Measurements from ENCODE around the gene CCT5.
"Not testable (repeated sequence)": the region's sequence is repeated elsewhere in the genome, so short reads cannot be mapped to it uniquely, and the experiment has no call there.

Gene CCT5

DNA sequence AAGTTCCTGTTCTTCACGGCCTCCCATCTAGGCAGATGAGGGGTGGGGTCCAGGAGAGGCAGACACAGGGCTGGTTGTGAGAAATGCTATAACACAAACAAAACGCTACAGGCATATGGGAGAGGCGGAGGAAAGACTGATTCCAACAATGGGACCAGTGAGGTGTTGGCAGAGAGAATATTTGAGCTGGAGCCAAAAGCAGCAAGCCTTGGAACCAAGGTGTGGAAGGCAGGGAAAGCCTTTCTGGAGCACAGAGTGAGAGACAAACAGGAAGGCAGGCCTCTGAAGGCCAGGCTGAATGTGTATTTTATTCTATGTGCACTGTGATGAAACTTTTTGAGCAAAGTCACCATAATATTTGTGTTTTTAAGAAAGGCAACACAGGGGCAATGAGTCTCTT is 3.3 kb upstream of the CCT5 start:
- DNase-seq (no peak), ATAC-seq (no peak)

DNA sequence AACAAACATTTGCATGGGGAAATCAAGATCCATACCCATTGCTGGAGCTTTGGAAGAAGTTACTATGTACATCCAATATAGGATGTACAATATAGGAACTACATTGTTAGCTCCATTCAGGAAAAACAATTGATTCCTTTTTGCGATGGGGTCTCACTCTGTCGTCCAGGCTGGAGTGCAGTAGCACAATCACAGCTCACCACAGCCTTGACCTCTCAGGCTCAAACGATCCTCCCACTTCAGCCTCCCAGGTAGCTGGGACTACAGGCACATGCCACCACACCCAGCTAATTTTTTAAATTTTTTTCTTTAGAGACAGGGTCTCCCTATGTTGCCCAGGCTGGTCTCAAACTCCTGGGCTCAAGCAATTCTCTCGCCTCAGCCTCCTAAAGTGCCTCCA is 2.9 kb upstream of the CCT5 start:
- not testable (repeated sequence) for ATAC-seq, DNase-seq

GRCh38 chr5:10248378-10249260 is 1.5 kb upstream of the CCT5 start:
- ATAC-seq (no peak), DNase-seq (no peak)

DNA sequence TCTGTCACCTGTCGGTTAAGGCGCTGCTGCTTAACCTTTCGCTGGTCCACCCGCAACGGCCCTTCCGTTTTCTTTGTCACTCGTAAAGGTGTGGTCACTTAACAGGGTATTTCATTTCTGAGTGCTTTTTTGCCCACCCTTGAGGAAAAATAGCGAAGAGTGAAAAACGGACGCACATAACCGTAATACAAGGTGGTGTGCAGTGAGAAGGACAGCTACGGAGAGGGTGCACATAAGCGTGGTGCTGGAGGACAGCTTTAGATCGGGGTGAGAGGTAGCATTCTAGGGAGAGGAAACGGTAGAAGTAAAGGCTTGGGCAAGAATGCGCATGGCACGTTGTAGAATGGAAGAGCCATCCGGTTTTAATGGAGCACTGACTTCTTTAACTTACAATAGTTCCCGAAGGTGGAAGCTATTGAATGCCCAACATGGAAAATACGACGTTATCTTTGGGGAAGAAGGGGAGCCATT is 761 bp downstream of the CCT5 start:
- DNase-seq: no peak
- no peak for ATAC-seq

- DNase-seq (no peak), ATAC-seq (no peak)
Measured at GRCh38 chr5:10251405-10251804, 1.3 kb downstream of the CCT5 start.

DNA sequence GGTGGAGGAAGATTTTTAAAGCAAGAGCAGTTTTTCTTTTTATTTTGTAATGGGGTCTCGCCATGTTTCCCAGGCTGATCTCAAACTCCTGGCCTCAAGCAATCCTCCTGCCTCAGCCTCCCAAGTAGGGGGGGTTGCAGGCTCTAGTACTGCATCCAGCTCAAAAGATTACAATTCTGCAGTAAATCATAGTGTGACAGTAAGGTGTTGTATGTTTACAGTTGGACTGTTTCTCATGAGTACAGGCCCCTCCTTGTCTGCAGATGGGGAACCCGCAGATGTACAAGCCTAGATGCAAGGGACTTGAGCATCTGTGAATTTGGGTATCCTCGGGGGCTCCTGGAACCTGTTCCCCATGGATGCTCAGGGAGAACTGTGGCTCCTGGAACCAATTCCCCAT is 3.3 kb downstream of the CCT5 start:
- ATAC-seq (no peak), DNase-seq (no peak)

DNA sequence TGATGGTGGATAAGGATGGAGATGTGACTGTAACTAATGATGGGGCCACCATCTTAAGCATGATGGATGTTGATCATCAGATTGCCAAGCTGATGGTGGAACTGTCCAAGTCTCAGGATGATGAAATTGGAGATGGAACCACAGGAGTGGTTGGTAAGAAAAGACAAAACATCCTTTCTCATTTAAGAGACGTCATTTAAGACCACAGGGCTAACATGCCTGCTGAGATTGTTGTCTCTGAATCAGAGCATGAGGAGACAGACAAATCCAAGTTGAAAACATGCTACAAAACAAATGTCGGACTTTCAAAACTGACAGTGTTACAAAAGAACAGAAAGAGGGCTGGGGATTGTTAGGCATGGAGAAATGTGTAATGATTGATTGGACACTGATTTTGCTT is 4.6 kb downstream of the CCT5 start:
- ATAC-seq: no peak
- no peak for DNase-seq

DNA sequence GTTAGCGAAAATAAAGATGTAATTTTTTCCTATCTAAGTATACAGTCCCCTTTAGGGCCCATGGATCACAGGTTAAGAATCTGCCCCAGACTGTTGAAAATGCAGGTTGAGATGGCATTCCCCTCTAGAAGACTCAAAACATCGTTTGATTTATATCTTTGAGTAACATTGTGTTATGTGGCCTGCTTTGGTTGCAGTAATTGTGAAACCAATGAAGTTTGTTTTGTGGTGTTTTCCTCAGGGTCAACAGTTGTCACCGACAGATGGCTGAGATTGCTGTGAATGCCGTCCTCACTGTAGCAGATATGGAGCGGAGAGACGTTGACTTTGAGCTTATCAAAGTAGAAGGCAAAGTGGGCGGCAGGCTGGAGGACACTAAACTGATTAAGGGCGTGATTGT is 7.8 kb downstream of the CCT5 start:
- DNase-seq (no peak), ATAC-seq (peak; percentile 38)

- ATAC-seq: no peak
- no peak for DNase-seq
Measured at GRCh38 chr5:10259899-10260298, 9.8 kb downstream of the CCT5 start.

DNA sequence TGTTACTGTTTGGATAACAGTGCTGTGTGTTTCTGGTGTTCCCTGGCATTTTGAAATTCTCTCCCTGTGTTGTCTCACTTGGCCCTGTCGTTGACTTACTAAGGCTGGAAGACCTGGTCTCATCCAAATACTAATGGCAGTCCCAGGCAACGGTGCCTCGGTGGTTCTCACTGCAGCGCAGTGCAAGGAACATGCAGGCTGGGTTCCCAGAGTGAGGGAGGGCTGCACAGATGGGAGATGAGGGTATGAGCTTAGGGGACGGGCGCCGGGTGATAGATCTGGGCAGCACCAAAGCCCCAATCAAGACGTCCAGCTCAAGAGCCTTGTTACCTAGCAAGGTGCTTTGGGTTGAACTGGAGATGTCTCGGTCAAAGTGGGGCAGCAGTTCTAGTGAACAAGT is 11.0 kb downstream of the CCT5 start:
- no peak for ATAC-seq
- DNase-seq: no peak

GRCh38 chr5:10262121-10262774 is 12.2 kb downstream of the CCT5 start:
- no peak for ATAC-seq
- no peak for DNase-seq

DNA sequence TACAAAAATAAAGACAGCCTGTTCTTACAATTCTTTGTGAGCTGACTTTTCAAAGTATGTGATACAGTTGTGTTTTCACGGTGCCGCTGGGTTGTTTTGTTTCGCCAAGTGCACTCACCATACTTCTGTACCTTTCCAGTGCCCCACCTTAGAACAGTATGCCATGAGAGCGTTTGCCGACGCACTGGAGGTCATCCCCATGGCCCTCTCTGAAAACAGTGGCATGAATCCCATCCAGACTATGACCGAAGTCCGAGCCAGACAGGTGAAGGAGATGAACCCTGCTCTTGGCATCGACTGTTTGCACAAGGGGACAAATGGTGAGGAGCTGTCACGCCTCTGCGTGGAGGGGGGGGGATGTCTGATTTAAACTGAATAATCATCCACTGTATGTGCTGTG is 12.9 kb downstream of the CCT5 start:
- ATAC-seq: no peak

DNA sequence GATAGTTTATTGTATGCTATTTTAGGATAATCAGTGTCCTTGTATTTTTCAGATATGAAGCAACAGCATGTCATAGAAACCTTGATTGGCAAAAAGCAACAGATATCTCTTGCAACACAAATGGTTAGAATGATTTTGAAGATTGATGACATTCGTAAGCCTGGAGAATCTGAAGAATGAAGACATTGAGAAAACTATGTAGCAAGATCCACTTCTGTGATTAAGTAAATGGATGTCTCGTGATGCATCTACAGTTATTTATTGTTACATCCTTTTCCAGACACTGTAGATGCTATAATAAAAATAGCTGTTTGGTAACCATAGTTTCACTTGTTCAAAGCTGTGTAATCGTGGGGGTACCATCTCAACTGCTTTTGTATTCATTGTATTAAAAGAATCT is 14.5 kb downstream of the CCT5 start:
- ATAC-seq: no peak
- no peak for DNase-seq

More for the DNA sequence above, 12.9 kb downstream of the CCT5 start:
- no peak for DNase-seq

DNA sequence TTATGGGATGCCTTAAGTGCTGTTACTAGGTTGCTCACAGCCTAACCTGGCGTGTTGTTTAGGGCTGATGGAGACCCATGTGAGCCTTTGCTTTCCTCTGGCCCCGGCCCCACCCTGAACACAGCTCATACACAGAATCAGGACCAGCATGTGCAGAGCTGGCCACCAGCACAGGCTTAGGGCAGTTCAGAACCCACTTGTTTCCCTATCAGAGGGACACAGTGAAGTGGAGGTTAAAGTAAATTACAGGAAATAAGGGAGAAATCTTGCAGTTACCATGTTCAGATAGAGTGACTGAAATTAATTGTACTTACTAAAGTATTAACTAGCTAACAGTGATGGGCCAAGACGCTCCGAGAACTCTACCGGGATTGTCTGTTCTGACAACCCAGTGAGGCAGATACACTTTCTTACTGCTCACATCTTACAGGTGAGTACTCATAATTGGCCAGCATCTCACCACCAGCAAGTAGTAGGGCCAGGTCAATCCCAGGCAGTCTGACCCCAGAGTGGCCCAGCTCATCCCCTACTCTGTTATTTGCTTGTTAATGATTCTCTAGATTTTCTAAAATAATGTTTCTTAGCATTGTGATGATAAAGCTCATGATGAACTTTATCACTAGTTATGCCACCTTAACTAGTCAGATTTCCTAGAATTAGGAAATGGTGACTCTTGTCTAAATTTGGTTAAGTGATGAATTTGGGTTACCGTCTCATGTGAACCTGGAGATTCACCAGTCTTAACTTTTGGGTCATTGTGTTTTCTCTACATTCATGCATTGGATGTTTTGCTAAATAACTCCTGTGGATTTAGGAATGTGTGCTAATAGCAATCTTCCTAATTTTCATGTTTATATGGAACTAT is 15.4 kb downstream of the CCT5 start:
- no peak for ATAC-seq
- peak; percentile 13 for DNase-seq

- no peak for DNase-seq
- ATAC-seq: no peak
Measured at GRCh38 chr5:10266137-10266536, 16.1 kb downstream of the CCT5 start.

DNA sequence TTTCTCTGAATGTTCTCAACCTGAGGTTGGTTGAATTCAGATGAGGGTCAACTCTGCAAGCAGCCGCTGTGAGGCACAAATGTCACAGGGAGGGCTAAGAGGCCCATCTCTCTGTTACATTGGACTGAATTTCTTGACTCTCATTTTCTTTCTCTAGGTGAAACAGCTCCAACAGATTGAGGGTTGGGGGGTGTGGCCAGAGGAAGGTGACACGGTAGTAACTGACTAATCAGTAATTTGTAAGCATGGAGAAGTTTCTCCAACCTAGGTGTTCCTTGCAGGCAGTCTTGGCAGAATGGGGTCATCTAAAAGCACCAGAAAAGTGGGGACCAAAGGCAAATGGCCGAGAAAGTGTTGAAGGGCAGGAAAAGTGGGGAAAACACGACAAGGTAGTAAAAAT is 16.8 kb downstream of the CCT5 start:
- ATAC-seq (no peak), DNase-seq (no peak)

DNA sequence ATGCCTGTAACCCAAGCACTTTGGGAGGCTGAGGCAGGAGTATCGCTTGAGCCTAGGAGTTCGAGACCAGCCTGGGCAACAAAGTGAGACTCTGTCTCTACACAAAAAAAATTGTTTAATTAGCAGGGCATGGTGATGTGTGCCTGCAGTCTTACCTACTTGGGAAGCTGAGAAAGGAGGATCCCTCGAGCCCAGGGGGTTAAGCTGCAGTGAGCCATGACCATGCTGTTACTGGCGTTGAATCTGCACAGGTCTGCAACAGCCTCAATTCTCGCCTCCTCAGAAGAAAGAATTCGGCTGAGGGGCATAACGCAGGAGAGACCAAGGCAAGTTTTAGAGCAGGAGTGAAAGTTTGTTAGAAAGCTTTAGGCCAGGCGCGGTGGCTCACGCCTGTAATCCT is 18.0 kb downstream of the CCT5 start:
- DNase-seq (no peak), ATAC-seq (no peak)

DNA sequence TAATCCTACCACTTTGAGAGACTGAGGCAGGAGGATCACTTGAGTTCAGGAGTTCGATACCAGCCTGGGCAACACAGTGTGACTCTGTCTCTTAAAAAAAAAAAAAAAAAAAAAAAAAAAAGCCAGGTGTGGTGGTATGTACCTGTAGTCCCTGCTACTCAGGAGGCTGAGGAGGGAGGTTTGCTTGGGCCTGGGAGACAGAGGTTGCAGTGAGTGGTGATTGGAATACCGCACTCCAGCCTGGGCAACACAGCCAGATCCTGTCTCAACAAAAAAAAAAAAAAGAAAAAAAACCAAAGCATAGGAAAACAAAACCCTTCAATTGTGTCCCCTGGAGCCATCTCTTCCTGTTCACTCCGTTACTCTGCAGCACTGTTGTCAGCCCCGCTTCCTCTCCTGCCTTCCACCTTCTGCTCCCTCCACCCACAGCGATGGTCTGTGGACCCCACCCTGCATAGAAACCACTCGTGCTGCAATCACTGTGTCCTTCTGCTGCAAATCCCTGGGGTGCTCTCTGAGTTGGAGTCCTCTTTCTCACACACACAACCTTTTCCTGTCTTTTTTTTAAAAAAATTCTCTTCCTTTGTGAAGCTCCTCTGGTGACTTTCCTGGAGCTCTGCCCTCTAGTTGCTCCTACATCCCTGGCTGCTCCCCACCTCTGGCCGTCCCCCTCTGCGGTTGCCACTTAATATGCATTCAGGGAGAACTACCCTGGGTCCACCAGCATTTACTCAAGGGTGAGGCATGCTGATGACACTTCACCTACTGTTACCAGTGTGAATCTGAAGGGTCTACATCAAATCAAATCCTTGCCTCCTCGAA is 22.2 kb downstream of the CCT5 start:
- no peak for DNase-seq
- no peak for ATAC-seq

- not testable (repeated sequence) for ATAC-seq, DNase-seq
Measured at GRCh38 chr5:10272875-10273209, 22.8 kb downstream of the CCT5 start.

- ATAC-seq (peak; percentile 26), DNase-seq (no peak)
Measured at GRCh38 chr5:10275460-10275859, 25.4 kb downstream of the CCT5 start.

DNA sequence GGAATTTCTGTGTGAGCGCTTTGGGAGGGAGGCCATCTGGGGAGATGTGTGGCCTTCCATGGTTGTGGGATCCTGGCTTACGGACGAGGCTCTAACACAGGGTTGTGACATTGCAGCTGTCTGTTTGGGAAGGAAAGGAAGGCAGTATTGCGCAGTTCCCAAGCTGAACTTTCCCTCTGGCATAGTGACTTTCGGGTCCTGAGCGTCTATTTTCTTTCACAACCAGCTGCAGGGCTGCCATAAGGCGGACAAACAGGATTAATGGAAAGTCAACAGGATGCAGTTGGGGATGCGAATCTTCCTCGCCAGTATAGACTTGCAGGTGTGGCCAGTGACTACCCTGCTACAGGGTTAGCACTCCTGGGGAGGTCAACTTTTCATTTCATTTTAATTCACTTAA is 25.9 kb downstream of the CCT5 start:
- ATAC-seq (no peak), DNase-seq (no peak)

GRCh38 chr5:10276691-10277090 is 26.6 kb downstream of the CCT5 start:
- no peak for DNase-seq
- ATAC-seq: no peak
